ENCODE results near the gene TAAR2.

GRCh38 chr6:132634796-132635195 lies 10.7 kb upstream of the TAAR2 start:
- no peak for TF ChIP-seq EZH2 (IDR thresholded peaks at IDR 0.05; ENCODE audit: insufficient read depth, low read length)
- TF ChIP-seq CTCF (IDR thresholded peaks at IDR 0.05; ENCODE audit: insufficient read depth, low read depth, low read length): no peak
